Cardiac septum (tissue), 1 donor: Measurements from ENCODE around the gene HHIP. TPM values are rescaled to one million over a fixed set of nuclear protein-coding genes. Genes with fewer than 3 reads are reported as not detected.
"Not testable (repeated sequence)": the region's sequence is repeated elsewhere in the genome, so short reads cannot be mapped to it uniquely, and the experiment has no call there.

ENCODE experiments used
- DNase-seq: peaks from one replicate; pipeline ENCODE4 v3.0.0-alpha.2; 2020; ENCODE audit warnings: low spot score
- intact Hi-C: fragments of 100-400 bp; cut with DNase I; formaldehyde crosslinking; loops from one replicate; pipeline ENCODE4 v1.14.0; 2022
- total RNA-seq: library from RNA; stranded (reverse); fragmentation: NEBNext Ultra II Directional; extraction: Animal tissue kit (Norgen Biotek cat#: 25700); gene quantifications from one replicate; pipeline ENCODE4 v1.2.1, GENCODE V29; 2021
- donor health status: DM: no; HTN: no; CAD: no.

The HHIP gene
- total RNA-seq, 1 donor from 2014 or later: 0.30 TPM

DNA sequence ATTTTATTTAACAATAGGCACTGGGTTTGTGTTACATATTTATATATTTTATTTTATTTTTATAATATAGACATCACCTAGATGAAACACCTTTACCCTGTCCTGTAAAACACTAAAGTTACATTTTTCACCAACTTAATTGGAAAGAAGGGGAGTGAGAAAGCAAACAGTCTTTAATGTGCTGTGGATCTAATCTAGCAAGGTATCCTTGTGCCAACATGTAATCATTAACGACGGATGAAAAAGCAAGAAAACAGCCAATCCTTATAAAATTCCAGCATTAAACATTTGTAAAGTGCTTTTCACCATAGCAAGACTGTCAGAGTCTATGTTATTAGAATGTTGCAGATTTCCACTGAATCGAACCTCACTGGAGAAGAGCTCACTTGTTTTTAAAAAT is 92.7 kb downstream of the HHIP start:
- DNase-seq: no peak
- intact Hi-C loops: no loop called here

DNA sequence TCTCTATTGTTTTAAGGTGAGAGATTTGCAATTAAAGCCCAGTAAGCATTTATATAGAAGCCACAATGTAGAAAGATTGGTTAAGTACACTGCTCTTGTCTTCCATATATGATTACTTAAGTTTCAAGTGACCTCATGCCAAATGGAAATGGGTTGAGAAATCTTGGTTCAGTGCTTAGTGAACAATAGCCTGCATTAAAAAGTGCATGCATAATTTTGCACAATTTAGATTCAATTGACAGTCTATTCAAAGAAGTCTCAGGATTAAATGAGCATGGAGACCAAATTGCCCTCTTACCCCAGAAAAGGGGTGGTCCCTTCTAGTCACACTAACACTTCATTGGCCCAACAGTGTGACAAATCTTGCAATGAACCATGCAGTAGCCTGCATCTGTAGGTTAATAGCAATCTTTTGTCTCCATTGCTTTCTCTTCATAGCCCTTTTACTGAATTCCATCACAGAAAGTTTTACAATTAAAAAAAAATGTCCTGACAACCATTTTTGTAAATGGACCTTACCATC is 93.6 kb downstream of the HHIP start:
- intact Hi-C loops: no loop called here
- DNase-seq: no peak

DNA sequence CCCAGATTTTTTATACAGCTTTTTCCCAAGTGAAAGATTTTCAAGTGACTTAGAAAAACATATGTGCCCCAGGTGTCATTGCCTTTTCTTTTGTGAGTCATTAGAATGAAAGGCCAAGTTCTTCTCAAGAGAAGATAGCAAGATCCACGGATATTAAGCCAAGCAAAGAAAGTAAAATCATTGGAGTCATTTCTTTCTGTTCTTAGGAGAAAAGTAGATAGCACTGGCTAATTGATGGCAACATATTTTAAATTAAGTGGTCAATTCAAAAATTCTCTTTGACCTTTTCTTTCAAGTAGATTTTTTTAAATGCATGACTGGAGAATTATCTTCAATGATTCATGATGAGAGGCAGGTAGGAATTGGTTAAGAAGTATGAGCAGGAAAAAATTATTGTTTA is 94.4 kb downstream of the HHIP start:
- intact Hi-C loops: no loop called here
- no peak for DNase-seq

DNA sequence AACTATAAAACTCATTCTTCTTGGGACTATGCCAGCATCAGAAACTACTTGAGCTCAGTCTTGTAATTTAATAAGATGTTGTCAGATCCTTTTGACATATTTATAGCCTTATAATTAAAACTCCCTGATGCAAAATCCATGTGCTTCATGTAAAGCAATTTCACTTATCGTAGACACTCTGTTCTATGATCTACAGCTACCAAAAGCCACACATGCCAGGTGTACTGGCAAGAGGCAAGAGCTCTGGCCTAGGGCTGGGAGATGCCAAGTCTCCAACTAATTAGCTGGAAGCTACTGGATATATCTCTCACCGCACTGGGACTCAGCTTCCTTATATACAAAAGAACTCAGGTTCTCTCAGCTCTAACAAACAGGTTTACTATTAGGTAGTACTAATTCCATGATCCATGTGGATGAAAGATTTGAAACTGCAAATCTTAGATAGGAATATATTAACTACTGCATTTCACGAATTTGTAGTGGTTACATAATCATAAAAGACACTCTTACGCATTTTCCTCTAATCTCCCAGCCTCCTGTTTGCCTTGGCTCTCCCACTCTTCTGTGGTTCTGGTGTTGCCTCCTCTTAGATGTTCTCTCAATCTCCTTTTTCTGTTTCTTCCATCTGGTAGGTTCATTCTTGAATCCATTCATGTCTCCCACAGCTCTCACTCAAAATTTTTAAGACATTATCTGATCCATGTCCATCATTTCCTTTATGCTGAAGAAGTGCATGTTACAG is 103.0 kb downstream of the HHIP start:
- intact Hi-C loops: no loop called here
- no peak for DNase-seq

DNA sequence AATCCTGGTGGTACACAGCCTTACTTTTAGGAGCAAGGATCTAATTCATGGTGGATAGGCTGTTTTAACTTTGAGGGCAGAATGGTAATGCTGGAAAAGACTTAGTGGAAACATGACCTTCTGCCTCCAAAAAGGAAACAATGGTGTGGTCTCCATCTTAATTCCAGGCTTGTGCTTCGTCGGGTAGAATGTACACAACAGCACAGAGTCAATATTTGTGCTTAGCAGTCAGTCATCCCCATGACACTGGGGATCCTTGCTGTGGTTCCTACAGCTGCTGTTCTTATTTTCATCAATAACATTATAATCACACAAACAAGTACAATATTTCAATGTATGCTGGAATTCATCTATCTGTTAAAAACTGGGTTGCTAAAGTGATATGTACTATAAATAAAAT is 104.4 kb downstream of the HHIP start:
- DNase-seq: no peak
- intact Hi-C loops: no loop called here

DNA sequence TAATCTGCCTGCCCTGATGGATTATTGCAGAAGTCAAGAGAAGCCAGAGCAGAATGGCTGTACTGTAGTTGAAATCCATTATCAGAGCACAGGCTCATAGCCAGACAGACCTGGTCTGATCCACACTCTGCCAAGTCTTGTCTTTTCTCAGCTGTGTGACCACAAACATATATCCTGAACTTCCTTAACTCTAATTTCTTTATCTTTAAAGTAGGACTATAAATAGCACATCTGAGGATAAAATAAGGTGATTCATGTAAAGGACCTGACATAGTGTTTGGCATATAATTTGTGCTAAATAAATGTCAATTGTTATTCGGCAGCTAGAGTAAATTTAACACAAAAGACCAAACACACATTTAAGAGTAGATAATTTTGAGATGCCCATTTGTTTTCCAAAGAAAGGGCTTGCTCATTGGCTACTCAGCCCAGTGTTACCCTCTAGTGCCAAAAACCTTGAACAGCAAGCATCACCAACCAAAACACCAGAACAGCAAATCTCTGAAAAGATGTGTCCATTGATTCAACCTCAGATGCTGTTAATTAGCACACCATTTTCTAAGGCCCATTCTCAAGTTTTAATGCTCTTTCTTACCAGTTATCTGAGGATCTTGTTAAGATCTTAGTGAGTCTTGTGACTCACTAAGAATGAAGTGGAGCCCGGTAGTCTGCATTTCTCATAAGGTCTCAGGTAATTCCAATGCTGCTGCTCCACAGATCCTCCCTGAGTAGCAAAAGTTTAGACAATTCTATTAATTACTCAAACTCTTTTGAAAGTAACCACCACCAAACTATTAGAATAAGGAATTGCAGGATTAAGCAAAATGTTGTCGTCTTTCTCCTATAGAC is 108.8 kb downstream of the HHIP start:
- no peak for DNase-seq
- intact Hi-C loops: no loop called here

DNA sequence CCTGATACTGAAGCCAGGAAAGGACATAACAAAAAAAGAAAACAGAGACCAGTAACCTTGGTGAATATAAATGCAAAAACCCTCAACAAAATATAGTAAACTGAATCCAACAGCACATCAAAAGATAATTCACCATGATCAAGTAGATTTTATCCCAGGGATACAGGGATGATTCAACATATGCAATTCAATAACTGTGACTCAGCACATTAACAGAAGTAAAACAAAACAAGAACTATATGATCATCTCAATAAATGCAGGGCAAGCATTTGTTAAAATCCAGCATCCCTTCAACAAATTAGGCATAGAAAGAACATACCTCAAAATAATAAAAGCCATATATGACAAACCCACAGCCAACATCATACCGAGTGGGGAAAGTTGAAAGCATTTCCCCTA is 112.0 kb downstream of the HHIP start:
- no peak for DNase-seq
- intact Hi-C loops: no loop called here

DNA sequence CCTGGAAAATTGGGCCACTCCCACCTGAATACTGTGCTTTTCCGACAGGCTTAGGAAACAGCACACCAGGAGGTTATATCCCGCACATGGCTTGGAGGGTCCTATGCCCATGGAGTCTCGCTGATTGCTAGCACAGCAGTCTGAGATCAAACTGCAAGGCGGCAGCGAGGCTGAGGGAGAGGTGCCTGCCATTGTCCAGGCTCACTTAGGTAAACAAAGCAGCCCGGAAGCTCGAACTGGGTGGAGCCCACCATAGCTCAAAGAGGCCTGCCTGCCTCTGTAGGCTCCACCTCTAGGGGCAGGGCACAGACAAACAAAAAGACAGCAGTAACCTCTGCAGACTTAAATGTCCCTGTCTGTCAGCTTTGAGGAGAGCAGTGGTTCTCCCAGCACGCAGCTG is 122.9 kb downstream of the HHIP start:
- intact Hi-C loops, DNase-seq: not testable (repeated sequence)

DNA sequence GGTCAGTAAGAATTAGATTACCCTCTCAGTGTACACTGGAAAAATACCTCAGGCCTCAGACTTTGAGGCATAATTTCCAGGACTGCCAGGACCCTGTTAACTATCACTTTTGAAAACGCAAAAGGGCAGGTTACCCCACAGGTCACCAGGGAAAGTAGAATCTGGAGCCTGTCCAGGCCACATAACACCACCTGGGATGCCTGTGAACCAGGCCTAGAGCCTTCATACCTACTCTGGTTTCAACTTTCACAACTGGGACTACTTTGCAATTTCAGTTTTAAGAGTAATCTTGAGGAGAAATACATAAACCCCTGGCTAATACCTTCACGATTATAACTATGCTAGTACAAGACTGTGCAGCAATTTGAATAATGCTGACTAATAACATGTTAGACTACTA is 132.4 kb downstream of the HHIP start:
- intact Hi-C loops: no loop called here
- DNase-seq: no peak

DNA sequence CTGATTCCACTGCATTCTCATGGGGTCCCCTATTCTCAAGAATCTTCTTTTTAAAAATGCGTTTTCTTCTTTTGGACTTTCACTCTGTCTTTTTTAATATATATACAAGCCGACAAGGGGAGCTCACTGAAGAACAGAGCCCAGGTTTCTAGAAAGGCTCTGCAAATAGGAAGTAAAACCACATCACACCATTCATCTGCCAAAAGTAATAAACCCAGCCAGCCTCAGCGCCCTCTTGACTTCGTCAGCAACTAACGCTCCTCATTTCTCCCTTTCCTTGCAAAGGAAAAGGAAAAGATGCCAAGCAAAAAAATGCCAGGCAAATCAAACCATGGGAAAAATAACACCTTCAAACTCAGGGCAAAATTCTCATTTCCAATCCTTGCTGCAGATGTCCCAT is 136.4 kb downstream of the HHIP start:
- intact Hi-C loops: loop anchor here (5.0 kb wide), 1 partner anchor 605 kb away; no protein-coding TSS in a partner anchor
- no peak for DNase-seq

DNA sequence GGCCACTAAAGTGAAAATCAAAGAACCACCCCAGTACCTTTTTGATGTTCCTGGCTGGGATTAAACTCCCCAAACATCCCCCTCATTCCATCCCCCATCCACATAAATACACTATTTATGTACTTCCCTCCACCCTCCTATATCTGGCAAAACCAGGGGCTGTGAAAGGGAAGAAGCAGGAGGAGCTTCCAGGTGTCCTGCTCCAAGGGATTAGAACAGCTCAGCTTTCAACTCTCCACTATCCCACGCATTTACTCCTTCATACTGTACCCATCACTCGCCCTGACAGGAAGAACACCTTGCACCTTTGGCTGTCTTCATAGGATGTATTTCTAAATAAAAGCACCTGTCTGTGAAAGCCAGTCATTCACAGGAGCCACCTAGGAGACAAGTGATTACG is 140.0 kb downstream of the HHIP start:
- intact Hi-C loops: no loop called here
- DNase-seq: no peak

DNA sequence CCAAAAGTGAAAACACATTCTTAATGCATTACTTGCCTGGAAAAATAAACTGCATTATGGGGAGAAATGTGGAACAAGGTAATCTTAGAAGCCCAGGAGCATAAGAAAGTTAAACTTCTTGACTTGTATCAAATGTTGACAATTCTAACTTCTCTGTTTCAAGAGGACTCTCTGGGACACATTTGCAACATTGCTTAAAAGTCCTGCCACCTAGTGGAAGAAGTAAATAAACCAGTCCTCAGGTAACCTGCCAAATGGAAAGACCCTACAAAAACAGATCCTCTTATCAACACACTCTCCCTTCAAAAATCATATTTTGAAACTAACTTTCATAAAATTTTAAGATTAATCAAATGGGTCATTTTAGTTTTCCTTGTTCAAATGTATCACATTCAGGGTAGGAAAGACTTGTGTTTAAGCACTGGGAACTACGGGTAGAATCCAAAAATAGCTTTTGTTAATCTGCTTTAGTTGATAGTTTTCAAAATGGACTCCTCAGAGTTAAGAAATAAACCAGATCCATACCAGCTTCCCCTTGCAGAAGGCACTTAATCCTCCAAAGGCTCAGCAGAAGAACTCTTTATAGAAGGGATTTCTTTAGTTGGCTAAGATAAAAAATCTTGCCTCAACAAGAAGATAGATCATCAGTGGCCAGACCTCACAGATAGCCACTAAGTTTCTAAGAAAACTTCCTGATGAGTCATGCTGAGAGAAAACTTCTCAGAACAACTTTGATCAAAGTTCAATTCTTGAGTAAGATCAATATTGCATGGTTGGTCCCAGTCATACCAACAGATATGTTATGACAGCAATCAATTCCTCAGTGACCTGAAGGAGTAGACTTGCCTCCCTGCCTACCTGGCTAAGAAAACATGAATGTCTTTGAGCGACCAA is 141.7 kb downstream of the HHIP start:
- DNase-seq: no peak
- intact Hi-C loops: no loop called here

DNA sequence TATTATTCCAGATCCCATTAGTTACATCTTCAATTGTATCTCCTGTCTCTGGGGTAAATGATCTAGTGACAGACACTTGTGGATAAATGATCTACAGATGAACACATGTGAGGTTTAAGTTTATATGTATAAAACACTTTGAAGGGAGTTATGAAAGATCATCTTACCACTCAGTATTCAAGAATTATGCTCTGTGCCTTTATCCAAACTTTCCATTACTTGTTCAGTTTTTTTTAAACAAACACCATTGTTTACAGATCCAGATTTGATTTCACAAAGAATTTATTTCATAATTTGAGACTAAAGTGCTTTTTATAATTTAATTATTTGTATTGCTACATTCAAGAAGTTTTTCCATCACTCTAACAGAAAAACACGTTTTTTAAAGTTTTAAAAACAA is 142.5 kb downstream of the HHIP start:
- no peak for DNase-seq
- intact Hi-C loops: no loop called here

DNA sequence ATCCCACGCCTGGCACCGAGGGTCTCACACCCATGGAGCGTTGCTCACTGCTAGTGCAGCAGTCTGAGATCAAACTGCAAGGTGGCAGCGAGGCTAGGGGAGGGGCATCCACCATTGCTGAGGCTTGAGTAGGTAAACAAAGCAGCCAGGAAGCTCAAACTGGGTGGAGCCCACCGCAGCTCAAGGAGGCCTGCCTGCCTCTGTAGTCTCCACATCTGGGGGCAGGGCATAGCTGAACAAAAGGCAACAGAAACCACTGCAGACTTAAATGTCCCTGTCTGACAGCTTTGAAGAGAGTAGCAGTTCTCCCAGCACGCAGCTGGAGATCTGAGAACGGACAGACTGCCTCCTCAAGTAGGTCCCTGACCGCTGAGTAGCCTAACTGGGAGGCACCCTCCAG is 146.0 kb downstream of the HHIP start:
- intact Hi-C loops, DNase-seq: not testable (repeated sequence)
